ENCODE measurements around the gene LEMD2.

Gene LEMD2

DNA sequence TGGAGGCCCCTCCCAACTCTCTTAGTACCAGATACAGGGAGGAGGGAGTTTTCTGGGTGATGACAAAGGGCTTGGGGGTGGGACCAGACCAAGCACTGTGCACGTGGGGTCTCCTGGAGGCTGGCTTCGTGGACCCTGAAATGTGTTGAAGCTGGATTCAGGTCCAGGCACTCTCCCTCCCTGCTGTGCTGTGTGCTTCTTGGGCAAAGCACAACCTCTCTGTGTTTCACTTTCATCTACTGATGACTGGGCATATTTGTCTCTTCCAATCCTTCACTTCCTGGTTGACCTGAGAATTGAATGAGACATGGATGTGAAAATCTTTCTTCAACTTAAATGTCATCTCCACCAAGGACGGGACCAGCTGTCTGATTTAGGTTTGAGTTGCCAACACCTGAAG, 29.4 kb upstream of the LEMD2 start:
- DNase-seq, result no peak

DNA sequence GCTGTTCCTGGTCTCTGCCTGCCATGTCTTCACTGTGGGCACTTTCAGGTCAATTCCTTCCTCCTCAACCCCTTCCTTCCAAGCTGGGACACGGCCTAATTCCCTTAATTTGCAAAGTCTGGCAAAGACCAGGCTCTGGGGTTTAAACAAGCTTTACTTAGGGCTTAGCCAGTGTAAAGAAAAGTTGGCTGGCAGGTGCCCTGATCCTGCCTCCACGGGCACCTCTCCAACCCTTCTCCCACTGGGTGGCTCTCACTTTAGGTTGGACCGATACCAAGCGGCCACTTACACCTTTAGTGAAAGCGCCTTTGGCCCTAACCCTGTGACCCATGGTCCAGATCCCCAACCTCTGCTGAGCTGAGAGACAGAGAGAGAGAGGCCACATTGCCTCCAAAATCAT, 28.6 kb upstream of the LEMD2 start:
- no peak for DNase-seq

DNA sequence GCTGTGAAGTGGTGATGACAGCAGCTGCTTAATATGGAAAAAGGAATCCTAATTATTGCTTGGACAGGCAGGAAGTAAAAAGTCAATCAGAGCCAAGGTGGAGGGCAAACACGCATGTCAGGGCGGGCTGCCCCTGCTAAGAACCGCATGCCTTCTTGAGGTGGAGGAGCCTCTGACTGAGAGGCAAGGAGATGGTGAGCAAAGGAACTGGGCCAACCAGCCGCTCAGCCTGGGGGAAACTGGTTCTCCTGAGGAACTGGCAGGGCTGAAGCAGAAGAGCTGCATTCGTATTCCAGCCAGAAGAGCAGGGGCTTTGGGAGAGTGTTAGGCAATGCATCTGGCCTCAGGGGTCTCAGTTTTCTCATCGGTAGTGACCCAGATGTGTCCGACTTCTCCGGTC, 28.0 kb upstream of the LEMD2 start:
- DNase-seq, result no peak

DNA sequence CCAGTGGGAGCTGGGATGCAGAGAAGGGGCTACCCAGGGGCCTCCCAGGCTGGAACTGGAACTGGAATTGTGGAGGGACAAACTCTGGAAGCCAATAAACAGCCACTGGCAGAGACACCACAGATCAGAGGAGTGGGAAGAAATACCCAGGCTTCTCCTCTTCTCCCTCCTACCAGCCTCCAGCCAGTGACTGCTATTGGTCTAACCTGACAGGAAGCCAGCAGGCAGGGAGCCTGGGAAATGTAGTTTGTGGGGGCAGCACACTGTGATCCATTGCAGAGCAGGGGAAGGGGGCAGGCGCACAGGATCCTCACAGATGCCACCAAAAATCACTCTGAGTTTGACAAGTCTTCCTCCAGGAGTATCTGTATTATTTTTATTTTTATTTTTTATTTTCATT, 26.9 kb upstream of the LEMD2 start:
- DNase-seq, result peak; percentile 25

DNA sequence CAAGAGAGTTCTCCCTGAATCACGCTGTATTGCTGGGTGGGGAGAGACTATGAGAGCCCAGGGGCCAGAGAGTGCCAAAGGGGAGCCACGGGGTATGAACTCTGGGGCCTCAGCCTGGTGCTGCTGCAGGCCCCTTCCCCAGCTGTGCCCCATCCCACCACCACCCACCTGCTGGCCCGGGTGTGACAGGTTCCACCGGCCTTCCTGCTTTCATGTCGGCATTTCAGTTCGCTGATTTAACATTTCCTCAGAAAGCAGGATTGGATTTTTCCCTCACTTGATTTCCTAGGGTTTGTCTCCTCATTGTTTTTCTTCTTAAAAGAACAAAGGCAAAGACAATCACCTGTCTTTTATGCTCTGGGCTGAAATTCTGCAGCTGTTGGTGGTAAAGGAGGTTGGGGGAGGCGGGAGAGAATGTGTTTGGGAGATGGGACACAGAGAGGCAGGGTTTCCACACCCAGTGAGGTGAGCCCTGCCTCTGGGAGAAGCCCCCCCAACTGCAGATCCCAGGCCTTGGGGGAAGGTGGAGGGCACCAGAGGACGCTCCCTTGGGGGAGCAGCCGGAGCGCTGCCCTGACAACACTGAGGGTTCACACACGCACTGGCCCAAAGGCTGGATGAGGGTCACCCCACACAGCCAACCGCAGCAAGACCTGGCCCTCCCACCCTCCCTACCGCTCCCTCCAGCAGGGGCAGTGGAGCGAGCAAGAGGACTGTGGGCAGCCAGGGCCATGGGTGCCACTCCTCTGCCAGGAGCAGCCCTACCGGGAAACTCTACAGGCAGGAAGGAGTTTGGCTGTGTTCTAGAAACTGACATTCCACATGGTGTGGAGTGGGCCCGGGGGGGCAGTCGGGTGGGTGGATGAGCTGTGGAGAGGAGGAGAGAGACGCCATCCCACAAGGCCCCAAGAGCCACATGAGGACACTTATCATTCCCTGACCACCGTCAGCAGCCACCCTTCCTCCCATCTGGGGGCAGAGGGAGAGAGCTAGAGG, 25.4 kb upstream of the LEMD2 start:
- DNase-seq, result no peak

DNA sequence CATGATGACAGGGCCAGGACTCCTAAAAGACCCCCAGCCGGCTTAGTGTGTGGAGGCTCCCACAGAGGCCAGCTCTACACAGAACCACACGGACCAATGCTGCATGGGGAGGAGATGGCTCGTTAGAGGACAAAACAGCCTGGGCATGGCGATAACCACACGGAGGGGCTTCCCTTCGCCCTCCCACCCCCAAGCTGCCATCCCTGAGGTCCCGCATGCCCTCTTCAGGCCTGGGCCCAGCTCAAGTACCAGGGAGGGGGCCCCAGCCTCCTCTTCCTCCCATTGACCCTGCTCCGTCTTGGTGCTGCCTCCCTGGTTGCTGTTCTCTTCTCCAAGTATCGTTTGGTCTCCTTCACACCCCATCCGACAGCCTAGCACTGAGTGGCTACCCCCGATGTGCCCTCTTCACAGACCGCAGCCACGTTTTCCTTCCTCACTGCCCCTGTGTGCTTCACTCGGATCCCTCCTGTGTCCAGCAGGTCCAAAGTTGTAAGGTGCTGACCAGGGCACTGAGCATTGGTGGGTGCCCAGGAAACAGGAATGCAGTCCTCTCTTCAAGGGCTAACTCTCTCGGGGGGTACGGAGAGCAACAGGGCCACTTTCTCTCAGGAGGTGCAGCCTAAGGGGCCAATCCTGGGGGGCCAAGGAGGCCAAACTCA, 24.4 kb upstream of the LEMD2 start:
- no peak for DNase-seq

DNA sequence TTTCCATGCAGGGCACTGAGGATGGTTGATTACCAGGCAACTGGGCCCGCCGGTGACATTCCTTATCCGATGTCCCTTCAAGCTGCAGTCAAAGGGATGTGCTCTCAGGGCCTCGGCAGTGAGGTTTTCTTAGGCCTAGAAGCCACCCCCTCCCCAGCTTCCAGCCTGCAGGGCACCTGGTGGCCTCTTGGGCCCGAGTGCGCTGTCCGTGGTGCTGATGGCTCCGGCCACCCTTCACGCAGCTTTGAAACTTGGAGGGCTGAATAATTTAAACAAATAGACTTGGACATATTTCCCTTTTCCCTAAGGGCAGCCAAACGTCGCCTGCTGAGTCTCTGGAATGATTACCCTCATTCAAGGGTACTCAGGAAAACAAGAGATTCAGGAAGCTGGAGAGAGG, 23.7 kb upstream of the LEMD2 start:
- peak; percentile 45 for DNase-seq

DNA sequence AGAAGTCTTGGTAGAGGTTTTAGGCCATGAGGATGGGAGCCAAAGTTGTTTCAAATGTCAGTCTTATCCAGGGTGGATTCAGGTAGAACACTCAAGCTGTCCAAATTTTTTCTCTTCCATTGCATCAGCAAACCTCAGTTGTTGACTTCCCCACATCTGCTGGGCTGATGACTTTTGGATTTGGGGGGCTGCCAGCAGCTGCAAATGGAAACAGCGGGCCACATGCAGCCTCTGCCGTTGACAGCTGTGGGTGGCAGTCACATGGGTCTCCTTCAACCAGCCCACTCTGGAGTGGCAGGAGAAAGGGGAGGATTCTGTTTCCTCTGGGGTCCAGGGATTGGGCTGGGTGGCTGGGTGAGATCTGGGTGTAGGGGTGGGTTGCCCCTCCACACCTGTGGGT, 20.7 kb upstream of the LEMD2 start:
- no peak for DNase-seq

DNA sequence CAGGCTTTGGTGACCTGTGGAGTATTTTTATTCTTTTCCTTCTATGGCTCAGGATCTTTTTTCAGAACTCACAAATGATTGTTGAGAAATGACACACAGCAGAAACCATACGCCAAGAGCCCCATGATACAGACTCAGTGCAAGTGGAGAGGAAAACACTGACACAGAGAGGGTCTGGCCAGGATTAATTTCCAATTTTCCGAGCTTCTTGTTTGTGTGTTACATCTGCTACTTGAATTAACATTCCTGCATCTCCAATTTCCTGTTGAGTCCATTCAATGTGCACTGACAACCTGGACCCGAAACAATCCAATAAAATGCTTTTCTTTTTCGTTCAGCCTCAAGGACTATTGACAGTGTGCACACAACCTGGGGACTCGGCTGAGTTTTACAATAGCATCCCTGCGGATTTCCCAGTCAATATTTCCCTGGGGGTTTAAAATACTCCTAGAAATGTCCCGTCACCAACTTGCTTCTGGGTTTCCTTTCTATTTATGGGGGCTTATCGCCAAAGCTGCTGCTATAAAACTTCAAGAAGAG, 19.8 kb upstream of the LEMD2 start:
- DNase-seq, result no peak

DNA sequence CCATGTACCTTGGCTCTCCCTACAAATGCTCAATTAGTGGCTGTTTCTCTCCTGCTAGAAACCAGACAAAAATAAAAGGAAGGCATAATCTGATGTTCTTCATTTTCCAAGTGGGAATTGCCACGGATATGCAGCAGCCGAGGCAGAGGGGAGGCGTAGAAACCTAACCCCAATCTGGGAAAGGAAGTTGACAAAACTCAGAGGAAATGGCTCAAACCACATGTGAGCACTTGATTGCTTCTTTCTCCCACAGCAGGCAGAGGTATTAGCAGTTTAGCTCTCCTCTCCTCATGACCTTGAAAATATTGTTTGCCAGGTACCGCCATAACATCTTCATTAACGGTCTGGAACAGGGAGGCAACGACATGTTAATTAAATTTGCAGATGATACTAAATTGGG, 18.7 kb upstream of the LEMD2 start:
- DNase-seq, result no peak

DNA sequence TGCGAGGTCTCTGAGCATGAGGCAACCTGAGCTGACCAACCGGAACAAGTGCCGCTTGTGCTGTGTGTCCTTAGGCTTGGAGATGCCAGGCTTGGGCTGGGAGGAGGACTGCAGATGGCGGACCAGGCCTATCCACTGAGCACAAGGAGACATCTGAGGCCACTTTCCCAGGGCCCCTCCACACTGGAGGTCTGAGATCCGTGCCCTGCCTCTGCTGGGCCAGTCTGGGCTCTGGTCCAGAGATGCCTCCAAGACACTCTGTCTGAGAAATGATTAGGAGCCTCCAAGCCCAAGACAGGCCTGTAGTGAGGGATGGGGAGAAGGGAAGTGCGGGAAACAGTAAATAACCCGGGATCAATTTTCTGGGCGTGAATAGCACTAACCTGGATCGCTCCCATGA, 17.9 kb upstream of the LEMD2 start:
- DNase-seq, result no peak

DNA sequence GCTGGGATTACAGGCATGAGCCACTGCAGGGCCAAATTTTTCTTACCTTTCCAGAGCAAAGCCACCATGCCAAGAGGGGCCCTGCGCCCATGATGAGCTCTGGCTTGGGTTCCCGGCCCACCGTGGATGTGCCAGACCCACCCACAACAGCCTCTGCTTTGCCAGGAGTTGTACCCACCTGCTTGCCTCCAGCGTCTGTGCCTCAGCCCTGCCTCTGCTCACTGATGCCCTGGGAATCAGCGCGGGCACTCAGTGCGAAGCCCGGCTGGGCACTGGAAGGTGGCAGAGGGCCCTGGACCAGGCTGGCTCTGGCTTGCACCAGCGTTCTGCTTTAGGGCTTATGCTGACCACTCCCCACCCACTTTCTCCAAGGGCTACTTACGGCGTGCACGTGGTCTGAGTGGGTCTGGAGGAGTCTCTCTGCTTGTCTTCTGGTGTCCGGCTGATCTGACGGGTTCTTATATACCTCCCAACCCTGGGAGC, 14.7 kb upstream of the LEMD2 start, which contains the start of gene MLN:
Gene MLN (minus strand): TSS at position 433 of the 483 bp plus-strand sequence. CDS start 2,840 bp downstream, outside the sequence.
- no peak for DNase-seq

DNA sequence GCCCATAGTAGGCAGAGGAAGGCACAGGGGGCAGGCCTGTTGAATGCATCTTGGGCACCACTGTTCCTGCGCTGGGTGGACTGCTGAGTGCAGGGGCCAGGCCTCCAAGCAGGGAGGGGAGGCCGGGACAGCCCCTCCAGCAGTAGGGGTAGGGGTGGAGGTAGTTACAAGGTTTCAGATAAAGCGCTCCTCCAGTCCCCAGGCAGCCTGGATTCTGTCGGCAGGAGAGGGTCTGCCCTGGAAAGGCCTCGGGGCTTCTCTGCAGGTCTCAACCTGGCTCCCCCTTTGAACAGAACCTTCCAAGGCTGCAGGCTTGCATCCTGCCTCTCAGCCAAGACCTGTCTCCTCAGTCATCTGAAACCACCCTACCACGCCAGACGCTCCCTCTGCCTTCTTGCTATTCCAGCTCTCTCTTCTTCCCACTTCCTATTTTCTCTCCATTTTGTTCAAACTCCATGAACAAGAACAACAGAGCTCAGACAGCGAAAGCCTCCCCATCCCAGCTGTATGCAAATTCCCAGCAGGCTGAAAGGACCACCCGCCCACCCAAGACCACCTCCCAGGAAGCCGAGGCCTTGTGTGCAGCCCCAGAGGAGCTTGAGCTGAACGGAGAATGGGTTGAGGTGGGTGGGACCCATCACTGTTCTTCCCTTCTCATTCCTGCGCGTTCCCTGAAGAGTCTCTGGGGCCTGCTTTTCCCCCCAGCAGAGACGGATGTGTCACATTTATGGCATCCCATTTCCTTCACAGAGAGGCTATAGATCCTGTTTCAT, 13.4 kb upstream of the LEMD2 start:
- DNase-seq, result no peak

DNA sequence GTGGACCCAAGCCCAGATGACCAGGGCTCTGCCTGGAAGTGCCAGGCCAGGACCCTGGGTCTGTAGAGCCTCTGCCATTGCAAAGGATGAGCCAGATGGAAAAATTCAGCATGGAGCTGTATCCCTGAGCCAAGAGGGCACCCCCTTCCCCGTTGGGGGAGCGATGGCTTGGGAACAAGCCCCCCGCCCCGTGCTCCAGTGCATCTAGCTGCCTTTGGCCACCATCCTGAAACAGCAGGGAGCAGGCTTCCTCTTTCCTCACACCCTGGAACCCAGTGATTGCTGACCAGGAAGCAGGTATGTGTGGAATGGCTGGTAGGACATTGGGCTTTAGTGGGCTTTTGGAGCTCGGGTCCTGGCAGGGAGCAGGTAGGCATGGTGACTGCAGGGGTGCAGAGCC, 12.7 kb upstream of the LEMD2 start:
- no peak for DNase-seq

DNA sequence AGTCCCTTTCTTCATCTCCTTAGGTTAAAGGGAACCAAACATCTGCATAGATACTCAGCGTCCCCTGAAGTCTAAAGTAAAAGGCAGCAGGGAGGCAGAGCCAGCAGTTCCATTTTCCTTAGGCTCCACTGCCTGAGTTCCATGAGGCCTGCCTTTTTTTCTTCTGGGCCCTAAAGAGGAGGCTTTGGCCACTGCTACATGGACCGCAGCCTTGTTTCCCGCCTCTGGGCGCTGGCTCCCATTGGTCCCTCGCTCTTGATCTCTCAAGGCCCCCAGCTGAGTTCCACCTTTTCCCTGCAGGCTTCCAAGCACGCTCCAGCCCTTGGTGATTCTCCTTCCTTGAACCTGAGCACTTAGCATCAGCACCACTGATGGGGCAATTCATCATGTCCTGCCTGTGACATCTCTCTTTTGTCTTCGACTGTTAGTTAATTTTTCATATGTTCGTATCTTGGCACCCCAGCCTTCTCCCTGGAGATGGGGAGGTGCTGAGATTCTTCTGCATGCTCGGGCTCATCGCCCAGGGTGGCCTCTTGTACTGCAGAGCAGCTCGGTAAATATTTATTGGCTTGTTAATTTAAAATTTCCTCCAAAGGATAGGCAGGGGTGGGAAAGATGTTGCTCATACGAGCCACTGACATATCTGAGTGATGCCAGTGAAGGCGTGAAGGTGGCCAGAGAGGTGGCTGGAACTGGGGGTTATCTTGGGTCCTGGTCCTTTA, 11.5 kb upstream of the LEMD2 start:
- DNase-seq, result no peak

DNA sequence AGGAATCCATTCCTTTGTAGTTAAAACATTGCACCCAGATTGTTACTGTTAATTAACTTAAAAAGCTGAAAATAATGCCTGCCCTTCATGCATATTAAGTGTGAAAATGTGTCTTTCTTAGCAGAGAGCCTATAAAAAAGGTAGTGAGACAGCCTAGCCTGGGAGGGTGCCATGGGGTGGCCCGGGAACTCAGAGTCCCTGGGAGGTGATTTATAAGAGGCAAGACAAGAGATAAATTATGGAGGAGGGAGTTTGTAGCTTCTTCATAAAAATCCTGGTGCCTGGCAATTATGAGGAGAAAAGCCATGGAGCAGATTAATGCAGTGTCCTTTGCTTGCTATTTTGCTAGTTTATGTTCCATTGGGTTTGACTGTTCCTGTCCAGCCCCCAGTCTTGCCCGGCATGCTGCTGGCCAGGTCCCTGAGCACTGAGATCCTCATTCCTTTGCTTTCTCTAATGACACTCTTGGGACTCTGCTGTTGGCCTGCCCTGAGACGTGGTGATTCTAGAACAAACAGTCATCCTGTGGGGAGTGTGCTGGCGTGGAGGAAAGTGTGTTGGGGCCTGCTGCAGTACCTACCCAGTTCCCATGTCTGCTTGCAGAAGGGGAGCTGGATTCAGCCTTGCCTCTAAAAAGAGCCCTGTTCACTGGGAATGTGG, 10.7 kb upstream of the LEMD2 start:
- DNase-seq, result no peak

DNA sequence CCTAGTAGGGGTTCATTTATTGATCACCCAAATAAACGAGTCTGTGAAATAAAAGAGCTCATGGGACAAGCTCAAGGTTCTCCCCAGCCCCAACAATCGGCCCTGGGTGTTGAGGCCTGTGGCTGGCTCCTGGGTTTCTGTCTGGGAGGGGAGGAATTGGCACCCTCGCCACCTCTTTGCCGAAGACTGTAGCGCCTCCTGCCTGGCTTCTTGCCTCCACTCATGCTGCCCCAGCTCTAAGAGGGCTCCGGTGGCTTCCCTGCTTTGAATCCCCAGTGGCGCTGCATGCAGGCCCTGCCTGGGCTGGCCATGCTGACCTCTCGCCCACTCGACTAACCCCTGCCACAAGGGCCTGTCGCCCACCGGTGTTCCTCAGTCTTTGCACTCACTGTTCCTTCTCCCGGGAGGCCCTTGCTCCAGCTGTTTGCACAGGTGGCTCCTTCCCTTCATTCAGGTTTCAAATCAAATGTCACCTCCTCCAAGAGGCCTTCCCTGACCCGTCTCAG, 9.5 kb upstream of the LEMD2 start:
- no peak for DNase-seq

DNA sequence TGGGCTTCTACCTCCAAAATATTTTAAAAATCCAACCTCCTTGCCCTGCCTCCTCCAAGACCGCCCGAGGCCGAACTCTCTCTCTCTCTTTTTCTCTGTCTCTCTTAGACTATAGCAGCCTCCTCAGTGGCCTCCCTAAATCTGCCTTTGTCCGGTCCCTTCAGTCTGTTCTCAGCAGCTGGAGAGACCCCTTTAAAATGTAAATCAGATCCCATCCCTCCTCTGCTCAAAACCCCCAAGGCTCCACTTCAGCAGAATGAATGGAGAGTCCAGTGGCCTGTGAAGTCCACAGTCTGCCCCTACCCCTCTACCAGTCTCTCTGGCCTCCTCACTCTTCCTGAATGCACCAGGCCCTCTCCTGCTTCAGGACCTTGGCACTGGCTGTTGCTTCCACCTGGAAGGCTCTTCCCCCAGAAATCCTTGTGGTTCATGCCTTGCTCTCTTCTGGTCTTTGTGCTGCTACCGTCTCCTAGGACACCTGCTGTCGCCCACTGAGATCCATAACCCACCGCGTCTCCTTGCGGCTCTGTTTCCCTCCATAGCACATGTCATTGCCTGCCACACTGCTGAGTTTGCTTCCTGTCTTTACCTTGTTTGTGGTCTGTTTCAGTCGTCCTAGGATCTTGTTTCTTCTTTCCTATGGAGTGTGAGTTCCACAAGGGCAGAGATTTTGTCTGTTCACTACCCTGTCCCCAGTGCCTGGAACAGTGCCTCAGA, 8.9 kb upstream of the LEMD2 start:
- DNase-seq, result no peak

DNA sequence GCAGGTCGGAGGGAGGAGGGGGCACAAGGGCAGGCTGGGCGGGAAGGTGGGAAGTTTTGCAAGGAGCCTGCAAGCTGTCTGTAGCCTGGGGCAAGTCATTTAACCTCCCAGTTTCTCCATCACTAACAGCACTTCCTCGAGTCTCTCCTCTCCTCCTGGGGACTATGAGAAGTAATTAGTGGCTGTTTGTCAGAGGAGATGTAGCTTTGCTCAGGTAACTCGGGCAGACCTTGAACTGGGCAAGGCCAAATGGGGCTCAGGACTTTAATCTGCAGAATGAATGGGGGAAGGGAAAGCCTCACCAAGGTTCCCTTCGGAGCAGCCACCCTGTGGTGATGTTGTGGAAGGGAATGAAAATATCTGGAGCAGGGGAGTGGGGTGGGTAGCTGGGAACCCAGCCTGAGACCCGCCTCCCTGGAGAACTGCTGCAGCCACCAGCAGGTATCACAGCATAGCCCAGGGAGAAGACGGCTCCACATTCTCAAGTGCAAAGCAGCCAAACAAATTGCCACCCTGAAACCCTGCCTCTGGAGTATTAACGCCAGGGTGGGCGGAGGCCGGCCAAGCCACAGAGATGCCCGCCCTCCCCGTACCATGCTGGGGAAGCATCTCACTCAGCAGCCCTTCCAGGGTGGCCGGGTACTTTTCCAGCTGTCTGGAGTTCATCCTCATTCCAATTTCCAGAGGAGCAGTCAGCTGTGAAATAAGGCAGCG, 6.1 kb upstream of the LEMD2 start:
- DNase-seq, result no peak

DNA sequence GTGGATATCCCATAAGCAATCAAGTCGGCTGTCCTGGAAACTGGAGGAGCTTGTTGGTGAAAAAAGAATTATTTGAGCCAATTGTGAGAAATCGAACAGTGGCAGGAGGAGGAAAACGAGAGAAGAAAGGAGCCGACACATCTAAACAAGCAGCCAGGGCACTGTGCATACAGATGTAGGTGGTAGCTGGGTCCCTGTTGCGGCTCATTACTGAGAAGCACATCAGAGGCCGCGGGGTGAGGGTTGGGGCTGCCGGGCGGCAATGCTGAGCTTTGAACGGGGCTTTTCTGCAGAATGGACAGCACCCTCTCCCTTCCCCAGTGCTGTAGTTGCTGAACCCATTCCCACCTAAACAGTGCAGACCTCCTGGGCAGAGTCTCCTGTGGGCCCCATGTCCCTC, 4.1 kb upstream of the LEMD2 start:
- DNase-seq, result no peak
